ENCODE results near the gene YPEL1. TPM values are rescaled to one million over a fixed set of nuclear protein-coding genes. Genes with fewer than 3 reads are reported as not detected.

The YPEL1 gene
- total and polyA plus RNA-seq, 2 of the 13 experiments (the other 11 are each of a cell fraction or from before 2014, with no cell fraction given): 0.33 to 2.5 TPM

DNA sequence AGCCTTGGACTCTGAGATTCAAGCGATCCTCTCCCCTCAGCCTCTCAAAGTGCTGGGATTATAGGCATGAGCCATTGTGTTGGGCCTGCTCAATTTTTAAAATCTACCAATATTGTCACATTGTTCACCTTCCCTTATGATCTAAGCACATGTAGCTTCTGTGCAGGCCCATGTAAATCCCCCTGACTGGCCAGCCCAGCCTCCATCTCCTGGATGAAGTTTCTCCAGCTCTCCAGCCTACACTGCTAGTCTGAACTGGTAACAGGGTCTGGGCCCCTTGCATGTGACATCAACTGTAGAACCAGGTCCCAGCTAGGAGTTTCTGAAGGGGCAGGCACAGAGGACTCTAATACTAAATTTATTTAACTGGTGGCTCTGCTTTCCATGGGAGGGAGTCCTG lies 32.8 kb upstream of the YPEL1 start:
- ATAC-seq (no peak), FAIRE-seq (no peak), DNase-seq (ENCODE audit: low spot score) (no peak)
- Histone ChIP-seq H3K4me3 (replicated peaks in 1 of 3; ENCODE audit: insufficient read depth in 1 of 3, low read depth in 2 of 3, low read length in 3 of 3) (no peak overlapping the region), H3K27me3 (ENCODE audit: control insufficient read depth in 1 of 2, insufficient read depth in 2 of 2, low read length in 2 of 2) (no peaks in the 10 kb centered on the region), H3K9me3 (ENCODE audit: low read length) (no peaks in the 10 kb centered on the region), H3K4me2 (ENCODE audit: low read depth, low read length) (no peak overlapping the region), H3K79me2 (ENCODE audit: insufficient read depth, low read length) (no peaks in the 10 kb centered on the region), H3K4me1 (ENCODE audit: insufficient read depth, low read length) (no peaks in the 10 kb centered on the region), H2AFZ (ENCODE audit: low read length) (no peak overlapping the region), H3K36me3 (replicated peaks in 1 of 2; ENCODE audit: control insufficient read depth in 1 of 2, insufficient read depth in 2 of 2, low read length in 2 of 2) (peaks cover 46 to 88% of the 10 kb centered on the region in 2 experiments), H4K20me1 (ENCODE audit: insufficient read depth, low read length) (no peaks in the 10 kb centered on the region), H3K27ac (ENCODE audit: extremely low read length, insufficient read depth, low read length) (no peak overlapping the region), H3K9ac (ENCODE audit: insufficient read depth, low read depth, low read length) (no peak overlapping the region)
- intact Hi-C loops (cut with micrococcal nuclease; ENCODE audit: unreplicated experiment): no loop called here
- in situ Hi-C loops (cut with HindIII; ENCODE audit: extremely low pct_ligation_motif_present, low pct_unique_long_range_greater_than_20kb): no loop called here
- no TSS peak for BruUV-seq (replicated peaks)
- 95% methylated on average over 1 of the region's 1 CpG for WGBS (ENCODE audit: low lambda C conversion rate)
- ChIA-PET CTCF (ENCODE audit: low intra/inter-chr PET ratio, low total read pairs) (no interaction called here), POLR2A (no interaction called here)
- TF ChIP-seq NCOA1 (CRISPR knock-in tag; IDR thresholded peaks at IDR 0.05) (no peak), ZNF816 (CRISPR knock-in tag; IDR thresholded peaks at IDR 0.05; ENCODE audit: borderline replicate concordance) (no peak), TOE1 (CRISPR knock-in tag; IDR thresholded peaks at IDR 0.05) (no peak), ZBTB20 (CRISPR knock-in tag; IDR thresholded peaks at IDR 0.05; ENCODE audit: borderline replicate concordance, low read depth) (no peak), MED8 (CRISPR knock-in tag; IDR thresholded peaks at IDR 0.05; ENCODE audit: insufficient replicate concordance) (no peak), ZNF331 (CRISPR knock-in tag; IDR thresholded peaks at IDR 0.05) (no peak), ZNF589 (CRISPR knock-in tag; conservative IDR thresholded peaks at IDR 0.05) (no peak), SIX1 (CRISPR knock-in tag; IDR thresholded peaks at IDR 0.05; ENCODE audit: borderline replicate concordance) (no peak), SRSF1 (optimal IDR thresholded peaks at IDR 0.05; ENCODE audit: low read depth, low read length) (no peak), TBX3 (IDR thresholded peaks at IDR 0.05; ENCODE audit: borderline replicate concordance) (no peak), EHMT2 (IDR thresholded peaks at IDR 0.05; ENCODE audit: borderline replicate concordance, low read depth, low read length) (no peak), SP1 (IDR thresholded peaks at IDR 0.05) (no peak), SP1 (CRISPR knock-in tag; IDR thresholded peaks at IDR 0.05) (no peak), IRX3 (CRISPR knock-in tag; IDR thresholded peaks at IDR 0.05; ENCODE audit: borderline replicate concordance, low read depth) (no peak), ZMAT3 (CRISPR knock-in tag; conservative IDR thresholded peaks at IDR 0.05) (no peak)
- TF ChIP-seq, protein P1, sequence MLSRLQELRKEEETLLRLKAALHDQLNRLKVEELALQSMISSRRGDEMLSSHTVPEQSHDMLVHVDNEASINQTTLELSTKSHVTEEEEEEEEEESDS (CRISPR knock-in tag; IDR thresholded peaks at IDR 0.05; ENCODE audit: borderline replicate concordance): no peak

All from HepG2 (cell line).